Activated naive CD8-positive, alpha-beta T cell treated with anti-CD3 and anti-CD28 coated beads for 36 hours (primary cell): ENCODE data around the gene C16orf92. TPM values are rescaled to one million over a fixed set of nuclear protein-coding genes. Genes with fewer than 3 reads are reported as not detected.
A peak's percentile ranks its signal among the peaks of the same experiment; 100 is the strongest.

ENCODE experiments used
- DNase-seq: peaks from one replicate; pipeline ENCODE4 v3.0.0; 2021
- H3K27ac Mint-ChIP-seq: one replicate; pipeline ENCODE4 v1.8.0; 2022; ENCODE audit warnings: mild to moderate bottlenecking, moderate library complexity, mixed read lengths
- H3K27me3 Mint-ChIP-seq: one replicate; pipeline ENCODE4 v1.8.0; 2022; ENCODE audit warnings: mild to moderate bottlenecking, mixed read lengths
- H3K36me3 Mint-ChIP-seq: one replicate; pipeline ENCODE4 v1.8.0; 2021; ENCODE audit warnings: mild to moderate bottlenecking, mixed read lengths
- H3K4me1 Mint-ChIP-seq: one replicate; pipeline ENCODE4 v1.8.0; 2021; ENCODE audit warnings: mixed read lengths
- H3K4me3 Mint-ChIP-seq: one replicate; pipeline ENCODE4 v1.8.0; 2022; ENCODE audit warnings: mild to moderate bottlenecking, moderate library complexity, mixed read lengths
- H3K9me3 Mint-ChIP-seq: one replicate; pipeline ENCODE4 v1.8.0; 2022; ENCODE audit warnings: mixed read lengths
- total RNA-seq, 2 experiments: library from RNA; stranded (reverse); gene quantifications; one replicate each; pipeline ENCODE4 v1.2.3, GENCODE V29; 2021

The C16orf92 gene
- total RNA-seq, 2 experiments from 2014 or later, result not detected

GRCh38 chr16:29985271-29985811, 37.7 kb upstream of the C16orf92 start:
- Mint-ChIP-seq H3K27me3 (no peaks in the 10 kb centered on the region), H3K27ac (no peak overlapping the region), H3K4me3 (no peak overlapping the region), H3K9me3 (no peaks in the 10 kb centered on the region), H3K4me1 (no peaks in the 10 kb centered on the region), H3K36me3 (peaks cover 8% of the 10 kb centered on the region)
- DNase-seq, result no peak

- H3K9me3 Mint-ChIP-seq, result no peaks in the 10 kb centered on the region
- H3K27ac Mint-ChIP-seq, result no peak overlapping the region
- DNase-seq, result no peak
- H3K4me3 Mint-ChIP-seq, result no peak overlapping the region
- H3K36me3 Mint-ChIP-seq, result peaks cover 8% of the 10 kb centered on the region
- H3K4me1 Mint-ChIP-seq, result no peaks in the 10 kb centered on the region
- no peaks in the 10 kb centered on the region for H3K27me3 Mint-ChIP-seq
These were observed 36.8 kb upstream of the C16orf92 start for GRCh38 chr16:29986231-29986630.

- no peaks in the 10 kb centered on the region for H3K27me3 Mint-ChIP-seq
- H3K27ac Mint-ChIP-seq, result no peak overlapping the region
- peaks cover 8% of the 10 kb centered on the region for H3K36me3 Mint-ChIP-seq
- H3K4me3 Mint-ChIP-seq, result no peak overlapping the region
- no peaks in the 10 kb centered on the region for H3K9me3 Mint-ChIP-seq
- no peak for DNase-seq
- no peaks in the 10 kb centered on the region for H3K4me1 Mint-ChIP-seq
These were observed 36.1 kb upstream of the C16orf92 start for GRCh38 chr16:29986931-29987330.

GRCh38 chr16:29987371-29988085, 35.5 kb upstream of the C16orf92 start:
- Mint-ChIP-seq H3K4me3 (no peak overlapping the region), H3K4me1 (no peaks in the 10 kb centered on the region), H3K27ac (no peak overlapping the region), H3K9me3 (no peaks in the 10 kb centered on the region), H3K36me3 (peaks cover 8% of the 10 kb centered on the region), H3K27me3 (no peaks in the 10 kb centered on the region)
- DNase-seq, result no peak

GRCh38 chr16:29988346-29989075, 34.5 kb upstream of the C16orf92 start:
- Mint-ChIP-seq H3K27ac (no peak overlapping the region), H3K4me1 (no peaks in the 10 kb centered on the region), H3K27me3 (no peaks in the 10 kb centered on the region), H3K9me3 (no peaks in the 10 kb centered on the region), H3K4me3 (no peak overlapping the region), H3K36me3 (peaks cover 8% of the 10 kb centered on the region)
- no peak for DNase-seq

- no peak overlapping the region for H3K4me3 Mint-ChIP-seq
- H3K27ac Mint-ChIP-seq, result no peak overlapping the region
- no peaks in the 10 kb centered on the region for H3K27me3 Mint-ChIP-seq
- no peak for DNase-seq
- no peaks in the 10 kb centered on the region for H3K9me3 Mint-ChIP-seq
- H3K36me3 Mint-ChIP-seq, result peaks cover 10% of the 10 kb centered on the region
- peaks cover 4% of the 10 kb centered on the region for H3K4me1 Mint-ChIP-seq
These were observed 33.7 kb upstream of the C16orf92 start for GRCh38 chr16:29989111-29989858.

GRCh38 chr16:29990034-29990433, 33.0 kb upstream of the C16orf92 start:
- Mint-ChIP-seq H3K9me3 (no peaks in the 10 kb centered on the region), H3K4me1 (peaks cover 10% of the 10 kb centered on the region), H3K27me3 (no peaks in the 10 kb centered on the region), H3K4me3 (no peak overlapping the region), H3K36me3 (peaks cover 14% of the 10 kb centered on the region), H3K27ac (no peak overlapping the region)
- DNase-seq, result no peak

- peaks cover 15% of the 10 kb centered on the region for H3K4me1 Mint-ChIP-seq
- H3K4me3 Mint-ChIP-seq, result no peak overlapping the region
- DNase-seq, result no peak
- H3K36me3 Mint-ChIP-seq, result peaks cover 12% of the 10 kb centered on the region
- no peak overlapping the region for H3K27ac Mint-ChIP-seq
- H3K27me3 Mint-ChIP-seq, result no peaks in the 10 kb centered on the region
- H3K9me3 Mint-ChIP-seq, result no peaks in the 10 kb centered on the region
These were observed 32.0 kb upstream of the C16orf92 start for GRCh38 chr16:29990883-29991570.

GRCh38 chr16:29991571-29991904, 31.5 kb upstream of the C16orf92 start:
- H3K36me3 Mint-ChIP-seq, result peaks cover 17% of the 10 kb centered on the region

GRCh38 chr16:29992344-29992967, 30.5 kb upstream of the C16orf92 start:
- Mint-ChIP-seq H3K4me3 (no peak overlapping the region), H3K27ac (peak overlapping the region; percentile 74), H3K9me3 (no peaks in the 10 kb centered on the region), H3K27me3 (no peaks in the 10 kb centered on the region), H3K4me1 (peaks cover 20% of the 10 kb centered on the region), H3K36me3 (peaks cover 20% of the 10 kb centered on the region)
- DNase-seq, result no peak

More at GRCh38 chr16:29991571-29991904, 31.5 kb upstream of the C16orf92 start:
- Mint-ChIP-seq H3K4me1 (peaks cover 15% of the 10 kb centered on the region), H3K9me3 (no peaks in the 10 kb centered on the region), H3K4me3 (no peak overlapping the region), H3K27me3 (no peaks in the 10 kb centered on the region), H3K27ac (no peak overlapping the region)
- no peak for DNase-seq

GRCh38 chr16:29993191-29993902, 29.7 kb upstream of the C16orf92 start:
- Mint-ChIP-seq H3K9me3 (no peaks in the 10 kb centered on the region), H3K4me3 (no peak overlapping the region), H3K27ac (no peak overlapping the region), H3K36me3 (peaks cover 27% of the 10 kb centered on the region), H3K4me1 (peaks cover 26% of the 10 kb centered on the region), H3K27me3 (no peaks in the 10 kb centered on the region)
- no peak for DNase-seq

- H3K4me1 Mint-ChIP-seq, result peaks cover 27% of the 10 kb centered on the region
- H3K27me3 Mint-ChIP-seq, result no peaks in the 10 kb centered on the region
- no peak for DNase-seq
- peak overlapping the region; percentile 99 for H3K4me3 Mint-ChIP-seq
- H3K27ac Mint-ChIP-seq, result peak overlapping the region; percentile 50
- H3K36me3 Mint-ChIP-seq, result peaks cover 29% of the 10 kb centered on the region
- H3K9me3 Mint-ChIP-seq, result no peaks in the 10 kb centered on the region
These were observed 28.9 kb upstream of the C16orf92 start for GRCh38 chr16:29993903-29994599.

GRCh38 chr16:29994600-29995323, 28.2 kb upstream of the C16orf92 start:
- DNase-seq, result peak; percentile 78
- Mint-ChIP-seq H3K27ac (peak overlapping the region; percentile 99), H3K4me3 (peak overlapping the region; percentile 99), H3K9me3 (no peaks in the 10 kb centered on the region), H3K4me1 (peaks cover 30% of the 10 kb centered on the region), H3K36me3 (peaks cover 29% of the 10 kb centered on the region), H3K27me3 (no peaks in the 10 kb centered on the region)
